ENCODE measurements around the gene FNDC3B.
A peak's percentile ranks its signal among the peaks of the same experiment; 100 is the strongest.

The FNDC3B gene

DNA sequence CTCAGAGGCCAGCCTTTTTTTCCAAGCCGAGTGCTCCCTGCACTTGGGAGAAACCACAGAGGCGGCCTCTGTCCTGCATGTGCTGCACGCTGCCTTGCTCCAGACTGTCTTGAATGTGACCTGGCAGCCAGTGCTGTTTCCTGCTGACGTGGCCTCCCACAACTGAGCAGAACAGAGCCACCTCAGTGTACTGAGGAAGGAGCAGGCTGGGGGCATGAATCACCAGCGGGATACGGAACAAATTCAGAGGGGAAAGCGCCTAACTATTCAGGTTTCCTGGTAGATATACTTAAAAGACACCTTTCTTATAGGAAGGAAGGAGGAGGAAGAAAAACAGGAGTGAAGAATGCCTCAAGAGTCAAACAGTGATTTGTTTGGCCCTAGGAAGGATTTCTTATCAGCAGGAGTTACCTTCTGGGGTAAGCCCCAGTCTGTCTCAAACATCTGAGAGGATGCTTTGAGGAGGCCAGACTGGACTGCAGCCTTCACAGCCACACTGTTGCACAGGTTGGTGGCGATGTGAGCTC is 114.0 kb downstream of the FNDC3B start:
- TF ChIP-seq, protein P1, sequence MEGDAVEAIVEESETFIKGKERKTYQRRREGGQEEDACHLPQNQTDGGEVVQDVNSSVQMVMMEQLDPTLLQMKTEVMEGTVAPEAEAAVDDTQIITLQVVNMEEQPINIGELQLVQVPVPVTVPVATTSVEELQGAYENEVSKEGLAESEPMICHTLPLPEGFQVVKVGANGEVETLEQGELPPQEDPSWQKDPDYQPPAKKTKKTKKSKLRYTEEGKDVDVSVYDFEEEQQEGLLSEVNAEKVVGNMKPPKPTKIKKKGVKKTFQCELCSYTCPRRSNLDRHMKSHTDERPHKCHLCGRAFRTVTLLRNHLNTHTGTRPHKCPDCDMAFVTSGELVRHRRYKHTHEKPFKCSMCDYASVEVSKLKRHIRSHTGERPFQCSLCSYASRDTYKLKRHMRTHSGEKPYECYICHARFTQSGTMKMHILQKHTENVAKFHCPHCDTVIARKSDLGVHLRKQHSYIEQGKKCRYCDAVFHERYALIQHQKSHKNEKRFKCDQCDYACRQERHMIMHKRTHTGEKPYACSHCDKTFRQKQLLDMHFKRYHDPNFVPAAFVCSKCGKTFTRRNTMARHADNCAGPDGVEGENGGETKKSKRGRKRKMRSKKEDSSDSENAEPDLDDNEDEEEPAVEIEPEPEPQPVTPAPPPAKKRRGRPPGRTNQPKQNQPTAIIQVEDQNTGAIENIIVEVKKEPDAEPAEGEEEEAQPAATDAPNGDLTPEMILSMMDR (IDR thresholded peaks at IDR 0.05), result no peak
- no peak for TF ChIP-seq ZFX (IDR thresholded peaks at IDR 0.05; ENCODE audit: borderline replicate concordance)
- no peak overlapping the region for H3K27ac ChIP-seq

DNA sequence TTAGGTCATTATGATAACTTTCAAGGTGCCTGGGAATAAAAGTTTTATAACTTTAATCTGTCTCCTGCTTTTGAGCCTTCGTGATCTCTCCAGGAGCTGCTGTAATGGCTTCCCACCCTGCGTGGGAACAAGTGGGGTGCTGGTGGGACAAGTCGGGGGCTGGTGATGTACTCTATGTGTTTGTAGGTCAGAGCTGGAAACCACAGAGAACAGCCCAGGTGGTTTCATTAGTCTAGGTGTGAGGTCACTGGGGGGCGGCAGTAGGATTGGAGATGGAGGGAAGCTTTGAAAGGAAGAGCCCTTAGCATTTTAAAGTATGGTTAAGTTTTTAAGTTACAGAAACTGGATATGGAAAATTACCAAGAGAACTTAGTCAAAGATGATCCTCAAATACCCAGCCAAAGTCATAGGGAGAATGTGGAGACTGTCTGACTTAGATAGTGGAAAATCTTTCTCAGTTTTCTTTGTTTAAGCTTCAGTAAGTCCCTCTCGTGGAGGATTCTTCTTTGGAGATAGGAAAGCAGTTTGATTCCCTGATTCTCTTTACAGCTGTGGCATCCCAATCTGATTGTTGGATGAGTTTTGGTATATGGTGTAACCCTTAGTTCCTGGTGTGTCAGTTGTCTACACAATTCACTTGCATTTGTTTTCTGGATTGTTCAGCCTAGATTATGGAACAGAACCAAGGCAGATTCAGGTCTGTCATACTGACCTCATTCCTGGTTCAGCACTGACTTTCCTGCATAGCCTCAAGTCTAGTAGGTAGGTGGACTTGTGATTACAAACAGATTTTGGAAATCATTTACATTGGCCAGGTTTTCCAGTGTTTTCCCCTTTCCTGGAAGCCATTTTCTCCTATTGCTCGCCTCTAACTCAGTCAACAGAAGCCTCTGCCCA is 115.6 kb downstream of the FNDC3B start:
- TF ChIP-seq ZFX (IDR thresholded peaks at IDR 0.05; ENCODE audit: borderline replicate concordance), result no peak
- TF ChIP-seq, protein P1 (IDR thresholded peaks at IDR 0.05), result no peak
- H3K27ac ChIP-seq, result no peak overlapping the region

DNA sequence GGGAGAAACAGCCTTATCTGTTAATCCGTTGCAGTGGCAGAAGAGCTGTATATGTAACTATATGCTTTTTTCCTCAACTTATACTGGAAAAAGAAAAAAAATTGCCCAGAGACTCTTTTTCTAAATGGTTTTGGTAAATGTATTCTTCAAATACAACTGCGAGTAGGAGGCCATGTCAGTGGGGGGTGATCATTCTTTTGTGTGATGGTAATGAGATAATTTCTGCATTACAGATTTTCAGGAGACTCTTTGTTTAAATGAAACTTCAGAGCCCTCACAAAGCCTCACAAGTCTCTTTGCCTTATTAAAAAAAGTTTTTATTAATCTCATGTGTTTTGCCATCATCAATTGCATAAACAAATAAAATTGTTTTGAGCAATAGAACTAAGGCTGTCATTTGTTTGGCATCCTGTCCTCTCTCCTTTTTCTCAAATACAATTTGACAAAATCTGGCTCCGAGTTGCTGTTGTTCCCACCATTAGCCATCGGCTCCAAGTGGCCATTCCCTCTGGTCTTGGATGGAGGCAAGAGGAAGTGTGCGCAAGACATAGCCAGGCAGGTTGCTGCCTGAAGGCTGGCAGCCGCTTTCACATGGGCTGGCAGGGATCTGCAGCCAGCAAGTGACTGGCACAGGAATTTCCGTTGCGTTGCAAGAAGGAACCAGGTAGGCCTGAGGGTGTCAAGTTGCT is 116.7 kb downstream of the FNDC3B start:
- TF ChIP-seq ZFX (IDR thresholded peaks at IDR 0.05; ENCODE audit: borderline replicate concordance), result no peak
- TF ChIP-seq, protein P1 (IDR thresholded peaks at IDR 0.05), result no peak
- H3K27ac ChIP-seq, result peak overlapping the region; percentile 20; the same call in 1 of the 2 replicates

DNA sequence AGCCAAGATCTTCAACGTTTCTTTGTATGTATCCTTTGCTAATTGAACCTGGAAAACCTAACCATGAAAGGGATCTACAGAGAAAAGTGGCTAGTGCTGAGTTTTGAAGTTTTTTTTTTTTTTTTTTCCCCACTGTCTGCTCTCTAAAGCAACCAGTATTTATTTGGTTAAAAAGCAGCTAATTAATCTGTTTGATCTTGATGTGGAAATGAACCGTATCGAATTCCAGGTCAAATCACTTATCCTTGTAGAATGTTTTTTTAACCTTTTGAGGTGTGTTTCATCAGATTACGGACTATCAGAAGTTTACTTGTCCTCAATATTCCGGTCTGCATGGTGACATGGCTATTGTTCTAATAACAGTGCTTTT is 117.2 kb downstream of the FNDC3B start:
- TF ChIP-seq ZFX (IDR thresholded peaks at IDR 0.05; ENCODE audit: borderline replicate concordance), result no peak
- TF ChIP-seq, protein P1 (IDR thresholded peaks at IDR 0.05), result no peak
- H3K27ac ChIP-seq, result peak overlapping the region; percentile 20; the same call in 1 of the 2 replicates

DNA sequence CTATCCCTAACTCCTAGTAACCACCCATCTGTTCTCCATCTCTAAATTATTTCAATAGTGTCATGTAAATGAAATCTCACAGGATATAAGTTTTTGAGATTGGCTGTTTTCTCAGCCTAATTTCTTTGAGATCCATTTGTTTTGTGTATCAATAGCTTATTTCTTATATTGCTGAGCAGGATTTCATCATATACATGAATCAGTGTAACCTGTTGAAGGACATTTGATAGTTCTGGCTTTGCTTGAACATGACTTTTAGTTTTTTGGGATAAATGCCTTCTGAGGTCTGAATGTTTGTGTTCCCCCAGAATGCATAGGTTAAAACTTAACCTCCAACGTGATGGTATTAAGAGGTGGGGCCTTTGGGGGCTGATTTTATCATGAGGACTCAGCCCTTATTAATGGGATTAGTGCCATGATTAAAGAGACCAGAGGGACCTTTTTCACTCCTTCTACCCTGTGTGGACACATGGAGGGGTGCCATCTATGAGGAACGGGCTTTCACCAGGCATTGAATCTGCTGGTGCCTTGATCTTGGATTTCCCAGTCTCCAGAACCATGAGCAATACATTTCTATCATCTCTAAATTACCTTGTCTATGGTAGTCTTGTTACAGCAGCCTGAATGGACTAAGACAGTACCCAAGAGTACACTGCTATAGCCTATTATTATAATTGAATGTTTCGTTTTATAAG is 118.3 kb downstream of the FNDC3B start:
- no peak overlapping the region for H3K27ac ChIP-seq
- TF ChIP-seq, protein P1 (IDR thresholded peaks at IDR 0.05), result no peak
- TF ChIP-seq ZFX (IDR thresholded peaks at IDR 0.05; ENCODE audit: borderline replicate concordance), result no peak

DNA sequence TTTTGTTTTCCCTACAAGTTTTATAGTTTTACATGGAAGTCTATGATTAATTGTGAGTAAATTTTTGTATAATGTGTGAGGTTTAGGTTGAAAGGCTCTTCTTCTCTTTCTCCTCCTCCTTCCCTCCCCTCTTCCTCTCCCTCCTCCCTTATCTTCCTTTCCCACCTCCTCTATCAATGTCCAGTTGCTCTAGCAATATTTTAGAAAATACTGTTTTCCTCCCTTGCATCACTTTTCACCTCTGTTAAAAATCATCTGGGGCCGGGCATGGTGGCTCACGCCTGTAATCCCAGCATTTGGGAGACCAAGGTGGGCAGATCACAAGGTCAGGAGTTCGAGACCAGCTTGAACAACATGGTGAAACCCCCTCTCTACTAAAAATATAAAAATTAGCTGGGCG is 119.4 kb downstream of the FNDC3B start:
- TF ChIP-seq, protein P1 (IDR thresholded peaks at IDR 0.05), result no peak
- no peak for TF ChIP-seq ZFX (IDR thresholded peaks at IDR 0.05; ENCODE audit: borderline replicate concordance)

More for the DNA sequence above, 119.4 kb downstream of the FNDC3B start:
- no peak overlapping the region for H3K27ac ChIP-seq
